MCF 10A (cell line): ENCODE data around the gene CUBN. TPM values are rescaled to one million over a fixed set of nuclear protein-coding genes. Genes with fewer than 3 reads are reported as not detected.
A peak's percentile ranks its signal among the peaks of the same experiment; 100 is the strongest.

ENCODE experiments used
- BruUV-seq: library from RNA; stranded (reverse); fragments of 400-500 nt; replicated peaks from 2 replicates; lab custom pipeline; 2021; lab: Mats Ljungman, UMichigan
- CTCF ChIA-PET: fragments of 300-600 bp; sonication (Branson Sonifier 250); formaldehyde crosslinking; extraction: SDS; loops from one replicate; lab custom pipeline; 2021; ENCODE audit warnings: antibody characterized with exemption, inconsistent platforms; lab: Yijun Ruan, JAX
- POLR2A ChIA-PET: fragments of 300-600, 350-650 bp; sonication (Branson Sonifier 250); formaldehyde crosslinking; extraction: SDS; loops from one replicate; lab custom pipeline; 2020; ENCODE audit warnings: antibody characterized with exemption, inconsistent platforms; lab: Yijun Ruan, JAX
- DNase-seq: peaks from one replicate; pipeline ENCODE4 v3.0.0-alpha.2; 2018; ENCODE audit not compliant: unreplicated experiment
- H3K27ac Mint-ChIP-seq: one replicate; pipeline ENCODE4 v1.8.0; 2022; ENCODE audit warnings: mild to moderate bottlenecking, low read depth, mixed read lengths; ENCODE audit not compliant: unreplicated experiment
- H3K27me3 Mint-ChIP-seq: one replicate; pipeline ENCODE4 v1.8.0; 2022; ENCODE audit warnings: mixed read lengths; ENCODE audit not compliant: insufficient read depth, unreplicated experiment
- H3K36me3 Mint-ChIP-seq: one replicate; pipeline ENCODE4 v1.8.0; 2022; ENCODE audit warnings: mild to moderate bottlenecking, moderate library complexity, mixed read lengths; ENCODE audit not compliant: insufficient read depth, unreplicated experiment
- H3K4me1 Mint-ChIP-seq: one replicate; pipeline ENCODE4 v1.8.0; 2022; ENCODE audit warnings: mixed read lengths; ENCODE audit not compliant: insufficient read depth, unreplicated experiment
- H3K4me3 Mint-ChIP-seq: one replicate; pipeline ENCODE4 v1.8.0; 2022; ENCODE audit warnings: mild to moderate bottlenecking, moderate library complexity, mixed read lengths; ENCODE audit not compliant: unreplicated experiment
- H3K9me3 Mint-ChIP-seq: one replicate; pipeline ENCODE4 v1.8.0; 2022; ENCODE audit warnings: mixed read lengths; ENCODE audit not compliant: unreplicated experiment
- intact Hi-C: fragments of 100-400 bp; cut with micrococcal nuclease; formaldehyde crosslinking; loops from 2 replicates; pipeline ENCODE4 v1.14.1; 2022
- total RNA-seq: library from RNA; stranded (reverse); gene quantifications from 2 replicates; pipeline ENCODE4 v1.2.3, GENCODE V29; 2022
- TF ChIP-seq, protein P1 (sequence below): fragments of 200-600 bp; IDR thresholded peaks from one replicate; pipeline ENCODE4 v1.8.0; 2022; ENCODE audit warnings: antibody characterized with exemption, mild to moderate bottlenecking; ENCODE audit not compliant: unreplicated experiment

The CUBN gene
- total RNA-seq, 1 experiment from 2014 or later, result 1.3 TPM

DNA sequence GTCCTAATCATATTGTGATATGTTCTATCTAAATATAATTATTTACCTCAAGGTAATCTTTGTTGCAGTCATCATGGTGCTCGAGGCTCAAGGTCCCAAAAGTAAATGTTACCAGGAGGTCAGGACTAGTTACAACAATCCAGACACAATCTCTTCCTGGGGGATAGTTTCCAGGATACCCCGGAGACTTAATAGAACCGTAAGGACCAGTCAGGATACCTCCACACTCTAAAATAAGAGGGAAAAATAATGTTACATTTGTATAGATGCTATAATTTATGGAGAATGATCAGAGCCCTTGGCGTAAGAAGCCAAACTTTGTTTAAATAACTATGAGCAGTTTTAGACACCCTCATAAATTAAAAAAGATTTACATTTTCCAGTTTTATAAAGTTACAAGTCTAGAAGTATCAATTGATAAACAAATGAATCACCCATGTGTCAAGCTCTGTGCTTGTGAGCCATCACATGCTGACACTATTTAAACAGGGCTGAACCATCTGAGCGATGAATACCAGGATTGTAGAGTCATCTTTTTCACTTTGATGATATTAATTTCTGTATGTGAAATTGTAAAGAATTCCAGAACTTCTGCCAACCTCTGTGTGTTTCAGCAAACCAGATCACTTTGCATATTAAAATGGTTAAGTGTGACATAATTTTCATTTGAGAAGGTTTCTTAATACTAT, 41.3 kb downstream of the CUBN start:
- H3K27ac Mint-ChIP-seq, result no peak overlapping the region
- CTCF ChIA-PET, result no interaction called here

DNA sequence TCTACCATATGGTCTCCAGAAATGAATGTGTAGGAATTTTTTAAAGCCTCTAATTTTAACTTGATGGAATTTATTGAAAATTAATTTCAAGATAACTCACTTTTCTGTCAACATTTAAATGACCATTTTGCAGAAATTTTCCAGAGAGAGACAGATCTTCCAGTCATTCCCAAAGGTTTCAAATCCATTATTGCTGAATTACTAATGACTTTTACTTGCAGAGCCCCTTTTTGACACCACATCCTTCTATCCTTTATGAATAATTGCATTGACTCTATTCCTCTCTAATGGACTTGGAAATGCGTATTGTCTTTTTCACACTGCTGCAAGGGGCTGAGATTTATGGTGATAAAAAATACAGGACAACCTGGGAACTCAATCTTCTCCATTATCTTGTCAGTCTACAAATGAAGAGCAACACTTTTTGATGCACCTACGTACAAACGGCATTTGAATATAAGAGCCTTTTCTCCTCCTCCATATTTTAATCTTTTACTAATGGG, 42.7 kb downstream of the CUBN start:
- no peaks in the 10 kb centered on the region for H3K36me3 Mint-ChIP-seq
- peaks cover 1% of the 10 kb centered on the region for H3K9me3 Mint-ChIP-seq
- intact Hi-C loops, result no loop called here
- ChIA-PET POLR2A (no interaction called here), CTCF (no interaction called here)
- no peak overlapping the region for H3K4me3 Mint-ChIP-seq
- BruUV-seq, result no TSS peak
- no peaks in the 10 kb centered on the region for H3K4me1 Mint-ChIP-seq
- TF ChIP-seq, protein P1, sequence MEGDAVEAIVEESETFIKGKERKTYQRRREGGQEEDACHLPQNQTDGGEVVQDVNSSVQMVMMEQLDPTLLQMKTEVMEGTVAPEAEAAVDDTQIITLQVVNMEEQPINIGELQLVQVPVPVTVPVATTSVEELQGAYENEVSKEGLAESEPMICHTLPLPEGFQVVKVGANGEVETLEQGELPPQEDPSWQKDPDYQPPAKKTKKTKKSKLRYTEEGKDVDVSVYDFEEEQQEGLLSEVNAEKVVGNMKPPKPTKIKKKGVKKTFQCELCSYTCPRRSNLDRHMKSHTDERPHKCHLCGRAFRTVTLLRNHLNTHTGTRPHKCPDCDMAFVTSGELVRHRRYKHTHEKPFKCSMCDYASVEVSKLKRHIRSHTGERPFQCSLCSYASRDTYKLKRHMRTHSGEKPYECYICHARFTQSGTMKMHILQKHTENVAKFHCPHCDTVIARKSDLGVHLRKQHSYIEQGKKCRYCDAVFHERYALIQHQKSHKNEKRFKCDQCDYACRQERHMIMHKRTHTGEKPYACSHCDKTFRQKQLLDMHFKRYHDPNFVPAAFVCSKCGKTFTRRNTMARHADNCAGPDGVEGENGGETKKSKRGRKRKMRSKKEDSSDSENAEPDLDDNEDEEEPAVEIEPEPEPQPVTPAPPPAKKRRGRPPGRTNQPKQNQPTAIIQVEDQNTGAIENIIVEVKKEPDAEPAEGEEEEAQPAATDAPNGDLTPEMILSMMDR, result no peak
- no peak for DNase-seq
- H3K27me3 Mint-ChIP-seq, result no peaks in the 10 kb centered on the region
- H3K27ac Mint-ChIP-seq, result no peak overlapping the region

More for the DNA sequence above, 41.3 kb downstream of the CUBN start:
- H3K36me3 Mint-ChIP-seq, result no peaks in the 10 kb centered on the region
- intact Hi-C loops, result no loop called here
- no peak overlapping the region for H3K4me3 Mint-ChIP-seq
- DNase-seq, result peak; percentile 1
- POLR2A ChIA-PET, result interaction anchor here (0.6 kb wide), 1 partner anchor 13 kb away, joined by 3 read pairs; no protein-coding TSS in a partner anchor
- TF ChIP-seq, protein P1, result no peak
- peaks cover 7% of the 10 kb centered on the region for H3K9me3 Mint-ChIP-seq
- H3K27me3 Mint-ChIP-seq, result no peaks in the 10 kb centered on the region
- BruUV-seq, result no TSS peak
- no peaks in the 10 kb centered on the region for H3K4me1 Mint-ChIP-seq

DNA sequence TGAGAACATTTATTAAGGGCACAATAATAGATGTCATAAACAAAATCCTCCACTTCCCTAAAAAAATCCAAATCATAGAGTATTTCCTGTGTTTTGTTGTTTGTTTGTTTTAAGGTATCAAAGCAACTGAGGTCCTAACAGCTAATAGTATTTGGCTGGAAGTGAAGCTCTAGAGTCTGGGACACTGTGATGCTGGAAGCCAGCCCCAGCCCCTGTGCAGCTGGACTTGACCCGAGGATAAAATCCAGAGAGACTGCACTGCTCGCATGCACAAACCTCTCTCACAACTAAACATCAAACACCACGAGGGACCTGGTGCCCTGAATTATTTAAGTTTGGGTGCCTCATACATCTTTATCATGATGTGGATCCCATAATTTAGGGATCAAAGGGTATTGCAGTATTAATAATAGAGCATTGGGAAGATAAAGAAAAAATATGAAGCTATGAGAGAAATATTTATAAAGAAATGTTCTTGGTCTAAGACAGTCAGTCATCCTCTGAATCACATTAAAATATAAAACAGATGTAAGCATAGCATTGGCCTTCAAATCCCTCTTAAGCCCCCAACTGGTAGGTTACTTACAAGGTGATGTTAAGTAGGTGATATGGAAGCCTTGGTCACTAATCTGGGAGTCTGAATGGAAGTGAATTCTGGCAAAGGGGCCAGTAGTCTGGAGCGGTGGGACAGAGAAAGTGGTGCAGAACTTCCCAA, 44.4 kb downstream of the CUBN start:
- Mint-ChIP-seq H3K36me3 (no peaks in the 10 kb centered on the region), H3K9me3 (no peaks in the 10 kb centered on the region), H3K4me3 (no peak overlapping the region), H3K4me1 (no peaks in the 10 kb centered on the region), H3K27ac (no peak overlapping the region), H3K27me3 (no peaks in the 10 kb centered on the region)
- intact Hi-C loops, result no loop called here
- DNase-seq, result no peak
- ChIA-PET CTCF (no interaction called here), POLR2A (no interaction called here)
- TF ChIP-seq, protein P1, result no peak
- BruUV-seq, result no TSS peak

DNA sequence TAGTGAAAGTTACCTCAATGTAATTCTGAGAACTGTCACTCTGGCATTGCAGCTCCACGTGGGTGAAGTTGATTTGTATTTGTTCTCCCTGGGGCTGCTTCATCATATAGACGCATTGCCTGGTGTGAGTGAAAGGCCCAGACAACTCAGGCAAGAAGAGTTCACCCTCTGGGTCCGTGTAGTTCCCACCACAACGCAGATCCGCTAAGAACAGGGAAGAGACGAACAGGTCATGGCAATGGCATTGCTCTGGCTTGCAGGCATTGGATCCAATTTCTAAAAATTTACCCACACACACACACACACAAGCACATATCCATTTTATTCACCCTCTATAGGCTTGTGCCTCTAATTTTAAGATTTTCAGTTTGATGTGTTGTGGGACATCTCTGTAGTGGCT, 45.4 kb downstream of the CUBN start:
- no peaks in the 10 kb centered on the region for H3K27me3 Mint-ChIP-seq
- CTCF ChIA-PET, result no interaction called here
- no peak overlapping the region for H3K4me3 Mint-ChIP-seq
- BruUV-seq, result no TSS peak
- DNase-seq, result no peak
- no peaks in the 10 kb centered on the region for H3K36me3 Mint-ChIP-seq
- POLR2A ChIA-PET, result no interaction called here
- no peaks in the 10 kb centered on the region for H3K4me1 Mint-ChIP-seq
- H3K9me3 Mint-ChIP-seq, result no peaks in the 10 kb centered on the region
- TF ChIP-seq, protein P1, result no peak
- intact Hi-C loops, result no loop called here
- no peak overlapping the region for H3K27ac Mint-ChIP-seq
